ENCODE results near the gene UBTD2.

Gene UBTD2

DNA sequence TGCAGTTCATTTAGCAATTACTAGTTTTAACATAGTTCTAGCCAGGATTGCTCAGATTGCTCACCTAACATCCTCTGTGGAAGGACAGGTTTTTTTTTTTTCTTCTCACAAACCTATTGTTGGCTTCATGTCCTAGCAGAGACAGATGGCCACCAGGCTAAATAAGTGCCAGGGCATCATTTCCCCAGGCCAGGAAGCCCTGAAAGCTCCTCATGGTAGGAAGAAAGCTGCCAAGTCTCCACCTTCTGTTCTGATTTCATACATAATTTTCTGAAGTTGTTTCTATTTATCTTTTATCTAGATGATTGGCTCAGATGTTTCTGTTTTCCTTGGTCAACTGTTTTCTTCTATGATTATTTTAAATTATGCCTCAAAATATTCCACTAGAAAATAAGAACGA lies 58.6 kb downstream of the UBTD2 start:
- Histone ChIP-seq H3K4me3 (replicated peaks; ENCODE audit: low read depth, low read length) (no peak overlapping the region), H3K36me3 (ENCODE audit: control insufficient read depth, insufficient read depth, low read length) (peaks cover 3% of the 10 kb centered on the region), H3K27me3 (replicated peaks; ENCODE audit: control insufficient read depth, insufficient read depth, low read length) (no peaks in the 10 kb centered on the region)
- no peak for DNase-seq (ENCODE audit: extremely low read depth, insufficient read length)
- TF ChIP-seq, protein P1, sequence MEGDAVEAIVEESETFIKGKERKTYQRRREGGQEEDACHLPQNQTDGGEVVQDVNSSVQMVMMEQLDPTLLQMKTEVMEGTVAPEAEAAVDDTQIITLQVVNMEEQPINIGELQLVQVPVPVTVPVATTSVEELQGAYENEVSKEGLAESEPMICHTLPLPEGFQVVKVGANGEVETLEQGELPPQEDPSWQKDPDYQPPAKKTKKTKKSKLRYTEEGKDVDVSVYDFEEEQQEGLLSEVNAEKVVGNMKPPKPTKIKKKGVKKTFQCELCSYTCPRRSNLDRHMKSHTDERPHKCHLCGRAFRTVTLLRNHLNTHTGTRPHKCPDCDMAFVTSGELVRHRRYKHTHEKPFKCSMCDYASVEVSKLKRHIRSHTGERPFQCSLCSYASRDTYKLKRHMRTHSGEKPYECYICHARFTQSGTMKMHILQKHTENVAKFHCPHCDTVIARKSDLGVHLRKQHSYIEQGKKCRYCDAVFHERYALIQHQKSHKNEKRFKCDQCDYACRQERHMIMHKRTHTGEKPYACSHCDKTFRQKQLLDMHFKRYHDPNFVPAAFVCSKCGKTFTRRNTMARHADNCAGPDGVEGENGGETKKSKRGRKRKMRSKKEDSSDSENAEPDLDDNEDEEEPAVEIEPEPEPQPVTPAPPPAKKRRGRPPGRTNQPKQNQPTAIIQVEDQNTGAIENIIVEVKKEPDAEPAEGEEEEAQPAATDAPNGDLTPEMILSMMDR (IDR thresholded peaks at IDR 0.05; ENCODE audit: insufficient read depth, low read length, poor library complexity, severe bottlenecking), result no peak

DNA sequence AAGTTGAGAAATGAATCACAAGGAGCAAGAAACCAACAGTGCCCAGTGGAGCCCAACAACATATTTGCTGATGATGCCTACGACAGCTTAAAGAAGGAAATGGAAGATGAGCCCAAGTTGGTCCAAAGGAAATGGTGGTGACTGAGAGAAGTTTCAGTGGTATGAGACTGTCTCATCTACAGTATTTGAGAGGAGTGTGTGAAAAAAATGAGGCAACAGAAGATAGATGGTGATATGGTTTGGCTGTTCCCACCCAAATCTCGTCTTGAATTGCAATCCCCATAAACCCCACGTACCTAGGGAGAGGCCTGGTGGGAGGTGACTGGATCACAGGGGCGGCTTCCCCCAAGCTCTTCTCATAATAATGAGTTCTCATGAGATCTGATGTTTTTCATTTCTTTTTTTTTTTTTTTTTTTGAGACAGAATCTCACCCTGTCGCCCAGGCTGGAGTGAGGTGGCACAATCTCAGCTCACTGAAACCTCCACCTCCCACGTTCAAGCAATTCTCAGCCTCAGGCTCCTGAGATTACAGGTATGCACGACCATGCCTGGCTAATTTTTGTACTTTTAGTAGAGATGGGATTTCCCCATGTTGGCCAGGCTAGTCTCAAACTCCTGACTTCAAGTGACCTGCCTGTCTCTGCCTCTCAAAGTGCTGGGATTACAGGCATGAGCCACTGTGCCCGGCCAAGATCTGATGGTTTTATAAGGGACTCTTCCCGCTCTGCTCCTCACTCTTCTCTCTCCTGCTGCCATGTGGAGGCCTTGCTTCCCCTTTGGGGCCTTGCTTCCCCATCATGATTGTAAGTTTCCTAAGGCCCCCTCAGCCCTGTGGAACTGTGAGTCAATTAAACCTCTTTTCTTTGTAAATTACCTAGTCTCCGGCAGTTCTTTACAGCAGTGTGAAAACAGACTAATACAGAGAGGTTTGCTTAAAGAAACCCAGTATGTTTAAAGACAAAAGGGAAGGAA lies 59.4 kb downstream of the UBTD2 start:
- Histone ChIP-seq H3K27me3 (replicated peaks; ENCODE audit: control insufficient read depth, insufficient read depth, low read length) (no peaks in the 10 kb centered on the region), H3K4me3 (replicated peaks; ENCODE audit: low read depth, low read length) (peak overlapping the region; percentile 22; the same call in 1 of the 2 replicates), H3K36me3 (ENCODE audit: control insufficient read depth, insufficient read depth, low read length) (peaks cover 5% of the 10 kb centered on the region)
- TF ChIP-seq, protein P1 (IDR thresholded peaks at IDR 0.05; ENCODE audit: insufficient read depth, low read length, poor library complexity, severe bottlenecking), result no peak
- peak; percentile 74 for DNase-seq (ENCODE audit: extremely low read depth, insufficient read length)

DNA sequence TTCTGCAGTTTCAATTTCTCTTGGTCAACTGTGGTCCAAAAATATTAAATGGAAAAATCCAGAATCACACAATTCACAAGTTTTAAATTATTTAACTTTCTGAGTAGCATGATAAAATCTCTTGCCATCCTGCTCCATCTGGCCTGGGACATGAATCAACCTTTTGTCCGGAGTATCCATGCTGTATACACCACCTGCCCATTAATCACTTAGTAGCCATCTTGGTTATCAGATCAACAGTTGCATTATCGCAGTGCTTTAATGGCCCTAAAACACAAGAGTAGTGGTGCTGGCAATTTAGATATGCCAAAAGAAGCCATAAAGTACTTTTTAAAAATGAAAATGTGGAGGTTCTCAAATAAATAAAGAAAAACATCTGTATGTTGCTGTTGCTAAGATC lies 64.3 kb downstream of the UBTD2 start:
- DNase-seq (ENCODE audit: extremely low read depth, insufficient read length), result no peak
- no peak overlapping the region for H3K4me3 ChIP-seq (replicated peaks; ENCODE audit: low read depth, low read length)
- TF ChIP-seq, protein P1 (IDR thresholded peaks at IDR 0.05; ENCODE audit: insufficient read depth, low read length, poor library complexity, severe bottlenecking), result no peak
- H3K27me3 ChIP-seq (replicated peaks; ENCODE audit: control insufficient read depth, insufficient read depth, low read length), result no peaks in the 10 kb centered on the region
- H3K36me3 ChIP-seq (ENCODE audit: control insufficient read depth, insufficient read depth, low read length), result peaks cover 10% of the 10 kb centered on the region

DNA sequence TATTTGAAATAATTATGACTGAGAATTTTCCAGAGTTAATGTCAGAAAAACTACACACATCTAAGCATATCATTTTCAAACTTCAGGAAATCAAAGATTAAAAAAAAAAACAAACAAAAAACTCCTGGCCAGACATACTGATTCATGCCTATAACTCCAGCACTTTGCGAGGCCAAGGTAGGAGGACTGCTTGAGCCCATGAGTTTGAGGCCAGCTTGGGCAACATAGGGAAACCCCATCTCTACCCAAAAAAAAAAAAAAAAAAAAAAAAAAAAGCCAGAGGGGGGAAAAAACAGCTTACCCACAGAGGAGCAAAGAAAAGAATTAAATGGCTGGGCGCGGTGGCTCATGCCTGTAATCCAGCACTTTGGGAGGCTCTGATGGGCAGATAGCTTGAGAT lies 67.2 kb downstream of the UBTD2 start:
- no peak for DNase-seq (ENCODE audit: extremely low read depth, insufficient read length)
- Histone ChIP-seq H3K4me3 (replicated peaks; ENCODE audit: low read depth, low read length) (no peak overlapping the region), H3K27me3 (replicated peaks; ENCODE audit: control insufficient read depth, insufficient read depth, low read length) (no peaks in the 10 kb centered on the region), H3K36me3 (ENCODE audit: control insufficient read depth, insufficient read depth, low read length) (peaks cover 13% of the 10 kb centered on the region)
- TF ChIP-seq, protein P1 (IDR thresholded peaks at IDR 0.05; ENCODE audit: insufficient read depth, low read length, poor library complexity, severe bottlenecking), result no peak

DNA sequence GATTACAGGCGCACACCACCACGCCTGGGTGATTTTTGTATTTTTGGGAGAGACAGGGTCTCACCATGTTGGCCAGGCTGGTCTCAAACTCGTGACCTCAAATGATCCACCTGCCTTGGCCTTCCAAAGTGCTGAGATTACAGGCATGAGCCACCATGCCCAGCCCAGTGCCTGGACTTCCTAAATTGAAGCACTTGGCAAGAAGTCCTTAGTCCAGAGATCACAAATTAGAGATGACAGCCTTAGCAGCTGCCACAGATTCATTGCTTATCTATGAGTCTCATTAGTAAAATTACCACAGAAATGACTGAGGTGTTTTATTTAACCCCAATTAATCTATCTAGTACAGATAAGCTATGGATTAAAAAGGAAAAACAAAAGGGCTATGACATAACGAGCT lies 70.4 kb downstream of the UBTD2 start:
- Histone ChIP-seq H3K36me3 (ENCODE audit: control insufficient read depth, insufficient read depth, low read length) (peaks cover 10% of the 10 kb centered on the region), H3K4me3 (replicated peaks; ENCODE audit: low read depth, low read length) (no peak overlapping the region), H3K27me3 (replicated peaks; ENCODE audit: control insufficient read depth, insufficient read depth, low read length) (no peaks in the 10 kb centered on the region)
- DNase-seq (ENCODE audit: extremely low read depth, insufficient read length), result no peak
- TF ChIP-seq, protein P1 (IDR thresholded peaks at IDR 0.05; ENCODE audit: insufficient read depth, low read length, poor library complexity, severe bottlenecking), result no peak
